ENCODE data around the gene PHKA2. TPM values are rescaled to one million over a fixed set of nuclear protein-coding genes. Genes with fewer than 3 reads are reported as not detected.
"Not testable (repeated sequence)": the region's sequence is repeated elsewhere in the genome, so short reads cannot be mapped to it uniquely, and the experiment has no call there.

Gene PHKA2
- total RNA-seq, 1 donor from 2014 or later = 67.1 TPM

DNA sequence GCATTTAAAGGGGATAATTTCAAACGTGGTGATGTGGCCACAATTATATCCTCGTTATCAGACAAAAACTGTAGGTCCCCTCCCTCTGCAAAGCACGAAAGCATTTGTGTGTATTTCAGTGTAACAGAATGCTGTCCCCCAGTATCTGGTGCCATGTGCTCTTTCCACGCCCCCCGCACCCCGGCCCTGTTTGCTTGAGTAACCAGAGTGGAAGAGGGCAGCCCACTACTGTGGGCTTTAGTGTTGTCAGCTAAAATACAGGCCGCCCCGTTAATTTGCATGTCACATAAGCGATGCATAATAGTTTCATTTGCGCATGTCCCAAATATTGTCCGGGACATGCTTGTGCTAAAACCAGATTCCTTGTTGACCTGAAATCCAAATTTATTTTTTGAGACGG is 110.1 kb downstream of the PHKA2 start:
- ATAC-seq (no peak), DNase-seq (ENCODE audit: low spot score) (no peak)

DNA sequence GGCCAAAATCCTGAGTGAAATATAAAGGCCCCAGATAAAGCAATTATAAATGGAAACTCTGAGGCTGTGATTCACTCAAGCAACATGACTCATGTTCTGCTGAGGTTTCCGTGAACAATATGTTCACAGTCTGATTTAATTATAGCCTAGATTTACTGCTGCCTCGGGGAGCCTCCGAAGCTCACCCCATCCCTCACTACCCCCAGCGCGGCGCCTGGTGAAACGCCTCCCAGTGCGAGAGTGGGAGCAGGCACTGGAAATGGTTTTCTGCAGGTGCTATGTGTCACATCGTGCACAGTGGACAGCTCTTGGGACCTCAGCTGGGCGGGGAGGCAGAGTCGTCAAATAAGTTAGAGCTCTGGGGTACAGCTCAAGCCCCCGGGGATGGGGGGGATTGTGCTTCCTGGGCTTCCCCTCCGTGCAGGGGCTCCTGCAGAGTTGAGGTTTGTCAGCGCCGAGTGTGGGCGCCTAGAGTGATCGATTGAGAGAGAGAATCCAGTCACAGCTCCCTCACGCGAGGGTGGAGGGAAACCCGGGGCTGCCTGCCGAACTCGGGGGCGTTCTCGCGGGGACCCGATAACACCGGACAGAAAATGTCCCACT is 110.6 kb downstream of the PHKA2 start:
- DNase-seq (ENCODE audit: low spot score) (no peak), ATAC-seq (no peak)

DNA sequence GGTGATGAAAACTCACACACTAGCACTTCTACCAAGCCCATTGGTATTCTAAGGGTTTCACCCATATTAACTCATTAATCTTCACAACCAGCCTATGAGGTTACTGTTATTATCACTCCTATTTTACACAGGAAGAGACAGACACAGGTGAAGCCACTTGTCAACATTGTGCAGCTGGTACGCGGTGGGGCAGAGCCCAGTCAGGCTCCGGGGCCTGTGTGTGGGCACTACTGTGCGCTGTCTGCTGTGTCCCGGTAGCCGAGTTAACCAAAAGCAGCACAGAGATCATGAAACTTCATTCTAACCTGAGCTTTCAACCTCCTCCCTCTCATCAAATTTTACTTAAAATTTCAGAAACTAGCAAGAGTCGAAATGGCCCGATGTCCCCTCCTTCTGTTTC is 111.3 kb downstream of the PHKA2 start:
- DNase-seq (ENCODE audit: low spot score) = no peak

DNA sequence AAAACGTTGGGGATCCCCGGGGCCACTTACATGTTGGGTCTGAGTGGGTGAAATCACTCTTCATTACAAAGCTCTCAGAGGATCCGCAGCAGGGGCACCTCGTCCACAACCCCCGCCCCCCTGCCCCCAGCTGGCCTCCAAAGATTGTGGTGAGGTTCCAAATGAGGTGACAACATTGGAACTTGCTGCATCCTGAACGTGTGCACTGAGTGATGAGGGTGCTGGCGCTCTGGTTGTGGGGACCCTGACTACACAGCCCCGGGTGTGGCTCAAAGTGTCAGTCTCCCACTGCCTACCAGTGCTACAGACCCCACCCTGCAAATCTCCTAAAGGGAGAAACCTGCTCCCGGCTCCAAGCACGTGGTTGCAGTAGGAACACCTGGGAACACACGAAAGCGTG is 111.9 kb downstream of the PHKA2 start:
- no peak for DNase-seq (ENCODE audit: low spot score)
- no peak for ATAC-seq

More for the DNA sequence above, 111.3 kb downstream of the PHKA2 start:
- no peak for ATAC-seq

DNA sequence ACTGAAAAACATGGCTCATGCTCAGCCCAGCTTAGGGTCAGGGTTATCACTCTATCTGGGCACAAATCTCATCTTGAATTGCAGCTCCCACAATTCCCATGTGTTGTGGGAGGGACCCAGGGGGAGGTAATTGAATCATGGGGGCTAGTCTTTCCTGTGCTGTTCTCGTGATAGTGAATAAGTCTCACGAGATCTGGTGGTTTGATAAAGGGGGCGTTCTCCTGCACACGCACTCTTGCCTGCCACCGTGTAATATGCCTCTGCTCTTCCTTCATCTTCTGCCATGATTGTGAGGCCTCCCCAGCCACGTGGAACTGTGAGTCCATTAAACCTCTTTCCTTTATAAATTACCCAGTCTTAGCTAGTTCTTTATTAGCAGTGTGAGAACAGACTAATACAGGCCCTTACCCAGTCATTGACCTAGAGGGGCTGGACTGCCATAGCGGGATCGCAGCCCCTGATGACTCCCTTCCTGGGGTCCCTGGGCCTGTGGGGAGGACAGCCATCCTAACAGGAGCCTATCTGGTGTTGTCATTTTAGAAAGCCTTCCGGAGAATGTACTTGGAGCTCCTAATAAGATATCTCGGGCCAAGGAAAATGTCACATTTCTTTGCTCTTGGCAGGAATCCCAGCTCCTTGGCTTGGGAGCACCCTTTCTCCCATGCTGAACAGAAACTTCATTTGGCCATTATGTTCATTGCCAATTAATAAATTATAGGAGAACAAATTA is 112.6 kb downstream of the PHKA2 start:
- ATAC-seq = no peak
- DNase-seq (ENCODE audit: low spot score) = no peak

DNA sequence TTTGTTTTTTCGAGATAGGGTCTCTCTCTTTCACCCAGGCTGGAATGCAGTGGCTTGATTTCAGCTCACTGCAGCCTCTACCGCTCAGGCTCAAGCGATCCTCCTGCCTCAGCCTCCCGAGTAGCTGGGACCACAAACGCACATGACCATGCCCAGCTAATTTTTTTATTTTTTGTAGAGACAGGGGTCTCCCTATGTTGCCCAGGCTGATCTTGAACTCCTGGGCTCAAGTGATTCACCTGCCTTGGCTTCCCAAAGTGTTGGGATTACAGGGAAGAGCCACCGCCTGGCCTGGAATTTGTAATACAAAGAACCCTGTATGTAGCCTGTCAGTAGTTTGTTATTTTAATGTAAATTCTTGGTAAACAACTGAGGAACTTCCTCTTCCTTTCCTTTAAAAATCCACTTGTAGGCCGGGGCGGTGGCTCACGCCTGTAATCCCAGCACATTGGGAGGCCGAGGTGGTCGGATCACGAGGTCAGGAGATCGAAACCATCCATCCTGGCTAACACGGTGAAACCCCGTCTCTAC is 119.5 kb downstream of the PHKA2 start:
- ATAC-seq (no peak), DNase-seq (ENCODE audit: low spot score) (no peak)

DNA sequence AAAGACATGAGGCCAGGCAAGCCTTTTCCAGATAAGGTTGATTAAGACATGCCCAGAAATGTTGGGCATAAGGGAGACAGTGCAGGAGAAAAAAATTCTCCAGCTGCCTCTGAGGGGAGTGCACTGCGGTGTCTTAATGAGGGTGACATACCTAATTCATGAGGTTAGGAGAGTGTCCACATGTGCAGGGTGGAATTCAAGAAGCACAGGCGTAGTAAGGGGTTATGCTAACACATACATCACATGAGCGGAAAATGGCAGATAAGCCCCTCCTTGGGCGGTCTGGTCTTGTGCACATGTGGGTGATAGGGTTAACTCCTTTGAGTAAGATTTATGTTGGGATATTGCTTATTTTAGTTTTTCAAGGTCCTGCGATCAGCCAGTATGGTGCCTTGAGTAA is 122.4 kb downstream of the PHKA2 start:
- ATAC-seq = no peak
- DNase-seq (ENCODE audit: low spot score) = no peak

DNA sequence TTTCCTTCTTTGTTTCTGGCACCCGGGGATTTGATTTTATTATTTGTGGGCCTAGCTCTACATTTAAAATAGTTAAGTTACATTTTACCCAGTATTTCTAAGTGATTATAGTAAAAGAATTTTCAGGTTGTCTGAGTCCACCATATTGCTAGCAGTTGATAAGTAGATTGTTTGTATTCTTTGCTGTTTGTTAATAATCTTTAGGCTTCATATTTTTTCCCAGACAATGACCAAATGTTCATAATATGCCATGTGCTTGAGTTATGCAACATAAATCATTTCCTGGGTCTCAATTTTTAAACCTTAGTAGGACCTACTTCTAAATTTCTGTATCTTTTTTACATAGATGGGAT is 127.3 kb downstream of the PHKA2 start:
- ATAC-seq (no peak), DNase-seq (ENCODE audit: low spot score) (no peak)

DNA sequence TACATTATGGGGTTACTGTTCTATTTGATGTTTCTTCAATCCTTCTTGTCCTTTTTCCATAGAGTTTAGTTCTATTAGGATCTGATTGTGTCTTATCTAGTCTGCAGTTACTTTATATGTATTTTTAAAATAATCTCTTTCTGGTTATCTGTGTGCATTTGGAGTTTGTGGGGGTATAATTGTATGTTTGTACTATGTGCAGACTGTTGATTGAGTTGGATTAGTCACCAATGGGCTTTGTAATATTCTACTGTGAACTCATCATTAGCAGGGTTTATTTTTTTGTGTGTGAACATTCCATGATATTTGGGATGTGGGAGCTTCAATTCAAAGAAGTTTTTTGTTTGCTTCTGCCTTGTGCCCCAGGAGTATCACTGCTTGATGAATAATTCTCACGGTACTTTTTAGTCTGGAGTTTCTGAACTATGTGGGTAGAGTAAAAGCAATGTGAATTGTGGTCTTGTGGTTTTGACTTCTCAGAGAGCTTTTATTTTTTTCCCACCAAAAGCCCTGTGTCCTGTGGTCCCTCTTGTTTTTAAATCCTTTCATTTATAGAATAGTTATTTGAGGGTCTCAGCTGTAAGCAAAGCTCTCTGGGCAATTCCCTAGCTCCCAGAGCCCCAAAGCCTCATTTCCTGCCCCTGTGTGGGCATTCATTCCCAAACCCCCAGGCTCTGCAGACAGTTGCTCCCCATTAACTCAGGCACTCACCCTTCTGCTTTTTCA is 127.8 kb downstream of the PHKA2 start:
- ATAC-seq (no peak), DNase-seq (ENCODE audit: low spot score) (no peak)

DNA sequence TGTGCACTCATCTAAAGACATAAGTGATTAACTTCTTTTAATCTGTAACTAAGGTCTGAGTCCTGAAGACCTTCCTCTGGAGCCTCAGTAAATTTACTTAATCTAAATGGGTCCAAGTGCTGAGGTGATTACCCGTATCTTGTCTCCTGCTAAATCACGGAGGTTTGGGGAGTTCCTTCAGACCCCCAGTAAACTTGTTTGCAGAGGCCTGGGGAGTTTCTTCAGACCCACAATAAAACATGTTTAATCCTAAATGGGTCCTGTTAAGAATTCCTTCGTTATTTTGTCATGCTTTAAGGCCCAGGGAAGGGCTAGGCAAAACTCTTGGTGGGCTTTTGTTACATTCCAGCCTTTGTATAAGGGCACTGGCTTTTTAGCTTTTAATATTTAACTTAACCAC is 136.0 kb downstream of the PHKA2 start:
- DNase-seq (ENCODE audit: low spot score); ATAC-seq: not testable (repeated sequence)

Other genes with a start within 250 kb of the PHKA2 start
- 1.2 TPM for gene ADGRG2, start 138.4 kb upstream of the PHKA2 start, total RNA-seq

Data from left lobe of liver (tissue), 2 donors.